Caki2 (cell line): ENCODE results near the gene TMC1. TPM values are rescaled to one million over a fixed set of nuclear protein-coding genes. Genes with fewer than 3 reads are reported as not detected.

Experiments
- DNase-seq: peaks from one replicate; pipeline ENCODE4 v3.0.0-alpha.2; 2015; ENCODE audit warnings: low read depth
- in situ Hi-C: cut with HindIII; loops from 2 replicates; pipeline ENCODE4 v1.10.0; 2016; ENCODE audit warnings: low sequenced_read_pairs, low pct_unique_long_range_greater_than_20kb, mixed read lengths
- total RNA-seq: library from RNA; depleted of rRNA; stranded (reverse); fragments of >200 nt; shearing (Covaris generic); gene quantifications from 2 replicates; pipeline ENCODE4 v1.2.3, GENCODE V29; 2014; ENCODE audit warnings: low replicate concordance

The TMC1 gene
- total RNA-seq, 1 experiment from 2014 or later = not detected

DNA sequence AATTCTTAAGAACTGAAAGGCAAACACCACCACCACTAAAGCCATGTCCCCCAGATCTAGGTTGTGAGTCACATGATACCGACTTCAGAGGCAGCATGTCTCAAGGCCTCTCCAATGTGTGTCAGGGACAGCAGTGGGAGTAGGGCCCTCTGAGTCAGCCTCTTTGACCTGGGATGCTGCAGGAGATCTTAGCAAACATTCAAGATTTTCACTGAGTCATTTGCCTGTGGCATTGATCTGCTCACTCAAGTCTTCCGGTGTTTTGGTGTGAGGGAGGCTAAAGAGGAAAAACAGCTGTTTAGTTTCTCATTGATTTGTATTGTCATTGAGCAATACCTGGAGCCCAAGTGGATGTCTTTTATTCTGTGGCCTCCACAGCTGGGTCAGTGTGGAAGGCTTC lies 36.1 kb downstream of the TMC1 start:
- DNase-seq = peak; percentile 73
- in situ Hi-C loops = no loop called here

DNA sequence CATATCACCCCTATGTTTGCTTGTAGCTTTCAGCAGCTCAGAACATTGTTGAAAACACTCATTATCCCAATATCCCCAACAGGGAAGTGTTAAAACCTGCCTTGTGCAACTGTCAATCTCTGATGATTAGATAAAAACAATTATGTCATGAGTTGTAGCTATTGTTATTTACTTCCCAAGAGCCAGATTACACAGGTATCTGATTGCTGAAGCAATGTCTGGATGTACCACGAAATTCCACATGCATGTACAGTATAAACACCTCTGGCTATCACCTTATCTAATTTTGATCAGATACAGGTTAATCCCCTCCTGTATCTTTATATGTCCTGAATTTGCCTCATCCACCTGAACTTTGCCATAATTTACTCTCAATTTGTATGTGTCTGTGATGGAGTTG lies 38.7 kb downstream of the TMC1 start:
- in situ Hi-C loops = no loop called here
- DNase-seq = no peak

DNA sequence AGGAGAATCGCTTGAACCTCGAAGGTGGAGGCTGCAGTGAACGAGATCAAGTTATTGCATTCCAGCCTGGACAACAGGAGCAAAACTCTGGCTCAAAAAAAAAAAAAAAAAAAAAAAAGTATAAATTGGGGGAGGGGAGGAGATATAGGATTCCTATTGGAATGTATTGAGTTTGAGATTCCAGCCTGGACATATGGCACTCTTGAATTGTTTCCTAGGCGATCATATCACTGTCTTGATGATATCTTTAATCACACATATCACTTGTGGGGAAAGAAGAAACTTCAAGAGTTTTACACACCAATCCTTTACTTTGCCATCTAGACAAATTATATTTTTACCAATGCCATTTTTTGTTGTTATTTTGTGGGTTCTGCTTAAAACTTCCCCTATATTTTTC lies 42.4 kb downstream of the TMC1 start:
- in situ Hi-C loops = no loop called here

DNA sequence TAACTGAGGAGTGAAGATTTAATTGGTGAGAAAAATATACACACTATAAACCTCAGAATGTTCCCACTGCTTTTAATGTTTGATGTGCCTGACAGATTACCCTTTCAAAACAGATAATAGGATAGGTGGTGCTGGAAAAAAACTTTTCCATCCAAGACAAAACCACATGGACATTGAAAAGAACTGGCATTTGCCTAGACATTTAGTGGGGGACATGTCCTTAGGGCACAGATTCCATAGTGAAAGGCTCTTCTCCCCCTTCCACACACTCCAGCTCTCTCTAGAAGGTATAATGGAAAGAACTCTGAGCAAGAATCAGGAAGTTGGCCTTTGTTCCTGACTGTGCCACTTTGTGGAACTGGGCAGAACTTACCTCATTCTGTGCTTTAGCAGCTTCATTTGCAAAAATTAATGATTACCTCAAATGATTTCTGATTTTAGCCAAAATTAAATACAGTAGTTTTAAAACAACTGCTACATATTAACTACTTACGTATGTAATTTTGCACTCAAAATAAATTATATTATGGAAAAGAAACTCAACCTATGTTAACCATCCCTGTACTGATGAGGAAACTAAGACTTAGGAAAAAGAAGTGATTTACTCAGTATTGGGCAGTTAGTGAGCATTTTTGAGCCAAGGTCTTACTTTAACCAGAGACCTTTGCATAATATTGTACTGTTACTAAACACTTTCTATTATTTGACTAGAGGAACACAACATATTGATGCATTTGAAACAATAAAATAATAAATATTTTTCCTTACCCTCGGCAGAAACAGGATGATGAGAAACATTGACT lies 43.3 kb downstream of the TMC1 start:
- in situ Hi-C loops = no loop called here
- DNase-seq = no peak

More for the DNA sequence above, 42.4 kb downstream of the TMC1 start:
- DNase-seq = no peak

DNA sequence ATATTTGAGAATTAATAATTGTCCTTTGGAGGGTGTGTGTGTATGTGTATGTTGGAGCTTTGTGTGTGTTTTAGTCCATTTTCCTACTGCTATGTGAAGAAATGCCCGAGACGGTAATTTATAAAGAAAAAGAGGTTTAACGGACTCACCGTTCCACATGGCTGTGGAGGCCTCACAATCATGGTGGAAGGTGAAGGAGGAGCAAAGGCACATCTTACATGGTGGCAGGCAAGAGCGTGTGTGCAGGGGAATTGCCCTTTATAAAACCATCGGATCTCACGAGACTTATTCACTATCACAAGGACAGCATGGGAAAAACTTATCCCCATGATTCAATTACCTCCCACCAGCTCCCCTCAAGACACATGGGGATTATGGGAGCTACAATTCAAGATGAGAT lies 44.1 kb downstream of the TMC1 start:
- in situ Hi-C loops = no loop called here
- no peak for DNase-seq

DNA sequence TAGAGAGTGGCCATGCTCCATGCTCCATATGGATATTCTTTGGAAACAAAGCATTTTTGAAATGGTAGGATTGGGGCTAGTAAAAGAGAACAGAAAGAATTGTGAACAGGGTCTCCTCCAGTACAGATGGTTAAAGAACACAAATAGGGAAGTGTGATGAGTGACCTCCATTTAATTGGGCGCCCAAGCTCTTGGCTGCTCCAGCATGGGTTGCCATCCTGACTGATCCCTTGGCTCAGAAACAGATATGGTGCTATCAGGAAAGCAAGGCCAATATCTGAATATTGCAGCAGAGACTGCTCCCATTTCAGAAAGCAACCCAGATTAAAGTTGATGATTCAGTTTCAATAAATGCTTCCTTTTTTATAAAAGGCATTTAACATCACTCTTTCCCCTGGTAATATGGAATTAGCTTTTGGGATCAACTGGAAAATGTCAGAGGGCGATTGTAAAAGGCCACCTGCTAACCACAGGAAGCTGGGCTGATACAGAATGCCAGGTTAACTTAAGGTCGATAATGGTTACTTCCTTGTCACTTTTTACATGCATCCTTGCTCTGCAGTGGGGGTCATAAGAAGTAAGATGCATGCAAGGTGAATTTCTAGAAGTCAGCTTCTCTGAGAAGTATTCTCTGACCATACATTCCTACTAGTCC lies 52.9 kb downstream of the TMC1 start:
- no peak for DNase-seq
- in situ Hi-C loops = no loop called here

DNA sequence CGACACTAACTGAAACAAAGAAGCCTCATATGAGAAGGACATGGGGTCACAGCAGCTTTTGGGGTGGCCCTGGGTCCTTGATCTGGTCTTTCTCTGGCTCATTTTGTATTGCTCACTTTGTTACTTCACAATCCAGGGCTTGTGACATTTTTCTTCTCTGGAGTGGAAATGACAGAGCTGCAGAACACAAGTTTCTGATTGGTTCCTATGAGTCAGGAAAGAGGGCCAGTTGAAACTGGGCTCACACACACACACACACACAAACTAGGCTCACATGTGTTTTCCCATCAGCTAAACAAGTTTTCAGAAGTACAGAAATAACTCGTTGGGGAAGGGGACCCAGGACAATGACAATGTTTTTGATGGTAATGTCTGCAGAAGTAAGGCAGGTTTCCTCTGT lies 54.3 kb downstream of the TMC1 start:
- no peak for DNase-seq
- in situ Hi-C loops = loop anchor here (25.0 kb wide), 1 partner anchor 538 kb away; no protein-coding TSS in a partner anchor

DNA sequence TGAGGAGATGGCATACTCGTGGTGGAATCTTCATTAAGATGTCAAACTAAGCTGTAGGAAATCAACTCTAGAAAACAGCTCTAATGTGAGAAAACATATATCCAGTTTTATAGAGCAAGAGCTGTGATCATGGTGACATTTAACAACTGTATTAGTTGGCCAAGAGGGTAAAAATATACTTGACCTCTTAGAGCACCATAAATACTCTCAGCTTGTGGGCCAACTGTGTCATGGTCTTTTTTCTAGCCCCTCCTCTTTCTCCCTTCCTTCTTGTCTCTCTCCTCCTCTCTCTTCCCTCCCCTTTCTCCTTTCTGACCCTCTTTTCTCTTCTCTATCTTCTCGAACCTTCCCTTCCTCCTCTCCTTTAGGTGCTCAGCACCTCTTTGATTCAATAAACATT lies 54.7 kb downstream of the TMC1 start:
- in situ Hi-C loops = loop anchor here (25.0 kb wide), 1 partner anchor 539 kb away; no protein-coding TSS in a partner anchor

DNA sequence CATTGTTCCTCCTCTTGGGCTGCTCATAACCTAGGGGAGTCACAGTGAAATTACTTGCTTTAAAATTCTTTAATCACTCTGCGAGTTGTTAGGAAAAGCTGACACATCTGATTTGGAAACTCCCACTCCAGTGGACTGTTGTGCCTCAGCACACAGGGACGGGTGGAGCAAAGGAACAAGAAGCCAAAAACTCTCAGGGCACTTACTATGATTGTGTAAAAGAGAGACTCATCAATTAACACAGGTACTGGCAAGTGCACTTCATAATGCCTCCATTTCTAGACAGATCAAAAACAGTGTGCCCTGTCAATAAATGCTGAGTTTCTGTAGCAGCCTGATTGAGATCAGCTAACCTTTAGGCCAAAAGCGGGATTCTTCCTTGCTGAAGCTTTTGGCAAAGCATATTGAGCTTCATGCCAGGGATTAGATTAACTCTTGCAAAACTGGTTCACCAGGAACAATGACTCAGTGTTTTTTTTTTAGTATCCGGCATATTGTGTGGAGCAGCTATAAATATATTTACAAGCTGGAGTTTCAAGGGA lies 55.9 kb downstream of the TMC1 start:
- in situ Hi-C loops = loop anchor here (25.0 kb wide), 1 partner anchor 540 kb away; no protein-coding TSS in a partner anchor
- no peak for DNase-seq

More for the DNA sequence above, 54.7 kb downstream of the TMC1 start:
- no peak for DNase-seq

DNA sequence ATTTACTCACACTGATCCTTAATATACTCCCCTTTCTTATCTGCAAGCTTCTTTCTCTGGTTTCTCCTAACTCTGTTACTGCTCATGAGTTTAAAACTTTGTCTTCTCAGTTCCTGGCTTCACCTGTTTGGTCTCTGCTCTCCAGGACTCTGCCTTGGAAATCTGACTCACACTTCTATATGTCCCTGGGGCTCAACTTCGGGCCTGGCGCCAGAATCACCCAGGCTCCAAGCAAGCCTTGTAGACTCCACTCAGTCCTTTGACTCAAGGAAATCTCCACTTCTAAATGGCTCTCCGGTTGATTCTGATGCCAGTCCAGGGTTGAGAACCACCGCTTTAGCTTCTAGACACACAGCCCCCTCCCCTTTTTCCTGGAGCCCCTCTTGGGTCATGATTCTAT lies 57.8 kb downstream of the TMC1 start:
- DNase-seq = no peak

DNA sequence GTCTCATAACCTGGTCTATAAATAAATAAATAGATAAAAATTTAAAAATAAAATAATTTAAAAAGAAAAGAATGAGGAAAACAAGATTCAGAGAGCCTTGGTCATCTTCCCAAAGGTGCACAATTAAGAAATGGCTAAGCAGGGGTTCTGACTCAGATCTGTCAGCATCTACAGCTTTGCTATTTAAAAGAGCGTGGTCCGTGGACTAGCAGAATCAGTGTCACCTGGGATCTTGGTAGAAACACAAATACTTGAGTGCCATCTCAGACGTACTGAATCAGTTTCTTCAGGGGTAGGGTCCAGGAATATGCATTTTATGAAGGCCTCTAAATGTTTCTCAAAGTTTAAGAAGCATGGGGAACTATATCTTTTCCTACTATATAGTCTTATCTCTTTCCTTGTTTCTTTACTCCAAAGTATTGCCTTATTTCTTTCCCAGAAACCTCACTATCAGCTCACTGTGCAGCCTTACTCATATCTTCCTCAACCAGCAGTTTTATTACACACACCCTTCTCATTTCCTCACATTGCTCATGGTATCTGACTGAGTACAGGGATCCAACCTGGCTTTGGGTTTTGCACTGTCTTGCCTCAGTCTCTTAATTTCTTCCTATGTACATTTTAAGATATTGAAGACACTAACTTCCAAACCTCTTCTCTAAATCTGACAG lies 58.6 kb downstream of the TMC1 start:
- in situ Hi-C loops = loop anchor here (25.0 kb wide), 1 partner anchor 543 kb away; no protein-coding TSS in a partner anchor
- DNase-seq = no peak

More for the DNA sequence above, 57.8 kb downstream of the TMC1 start:
- in situ Hi-C loops = loop anchor here (25.0 kb wide), 1 partner anchor 542 kb away; no protein-coding TSS in a partner anchor

DNA sequence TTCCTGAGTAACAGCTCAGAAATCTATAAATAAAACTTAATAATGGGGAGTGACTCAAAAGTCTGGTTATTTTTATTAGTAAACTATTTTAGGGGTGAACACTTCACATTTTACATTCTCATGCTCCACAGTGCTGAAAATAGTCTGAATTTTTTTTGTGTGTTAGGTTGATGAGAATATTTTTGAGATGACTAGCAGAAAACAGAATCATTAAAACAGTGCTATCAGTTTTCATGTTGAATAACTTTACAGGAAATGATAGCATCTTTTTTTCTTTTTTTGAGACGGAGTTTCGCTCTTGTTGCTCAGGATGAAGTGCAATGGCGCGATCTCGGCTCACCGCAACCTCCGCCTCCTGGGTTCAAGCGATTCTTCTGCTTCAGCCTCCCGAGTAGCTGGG lies 60.3 kb downstream of the TMC1 start:
- no peak for DNase-seq
- in situ Hi-C loops = loop anchor here (25.0 kb wide), 1 partner anchor 544 kb away; no protein-coding TSS in a partner anchor

DNA sequence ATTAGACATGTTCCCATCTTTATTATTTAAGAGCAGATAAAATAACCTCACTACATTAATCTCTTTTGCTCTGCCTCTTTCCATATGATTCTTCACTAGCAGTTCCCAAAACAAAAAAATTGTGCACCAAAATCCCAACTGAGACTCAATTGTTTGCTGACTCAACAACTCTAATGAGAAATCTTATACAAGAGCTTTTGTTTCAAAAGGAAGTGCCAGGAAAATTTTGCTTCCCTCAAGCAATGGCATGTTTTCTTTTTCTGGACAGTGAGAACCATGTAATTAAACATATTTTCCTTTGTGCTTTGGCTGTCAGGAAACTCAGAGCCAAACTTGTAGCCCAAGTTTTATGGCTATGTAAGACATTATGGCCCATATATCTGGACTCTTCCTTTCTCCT lies 62.0 kb downstream of the TMC1 start:
- DNase-seq = no peak
- in situ Hi-C loops = loop anchor here (25.0 kb wide), 1 partner anchor 546 kb away; no protein-coding TSS in a partner anchor

DNA sequence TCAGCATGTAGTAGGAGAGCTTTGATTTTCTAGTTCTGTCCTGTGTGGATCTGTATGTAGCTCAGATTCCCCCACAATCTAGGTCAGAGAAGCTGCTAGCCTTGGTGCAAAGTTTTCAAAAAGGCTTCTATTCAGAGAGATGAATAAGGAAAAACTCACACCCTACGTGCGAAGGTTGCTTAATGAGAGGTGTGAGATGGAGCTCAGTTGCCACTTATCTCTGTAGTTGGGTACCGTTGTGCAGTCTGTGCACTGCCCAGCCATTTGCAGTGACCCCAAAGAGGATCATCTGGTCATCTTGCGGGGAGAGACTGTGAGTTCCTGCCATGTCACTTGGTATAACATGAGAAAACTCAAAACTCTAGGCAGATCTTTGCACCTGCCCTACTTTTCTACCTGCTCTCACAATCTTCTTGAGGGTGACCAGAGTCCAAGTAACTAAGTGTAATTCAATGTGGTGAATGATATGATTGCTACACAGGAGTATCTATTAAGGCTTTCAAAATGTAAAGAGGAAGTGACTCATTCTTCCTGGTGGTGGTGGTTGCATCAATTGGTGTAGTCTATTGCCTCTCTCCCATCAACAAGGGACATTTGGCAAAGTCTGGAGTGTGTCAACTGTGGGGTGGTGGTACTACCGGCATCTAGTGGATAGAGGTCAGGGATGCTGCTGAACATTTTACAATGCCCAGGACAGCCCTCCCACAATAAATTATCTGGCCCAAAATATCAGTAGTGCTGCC lies 65.2 kb downstream of the TMC1 start:
- no peak for DNase-seq
- in situ Hi-C loops = loop anchor here (25.0 kb wide), 1 partner anchor 549 kb away; no protein-coding TSS in a partner anchor

DNA sequence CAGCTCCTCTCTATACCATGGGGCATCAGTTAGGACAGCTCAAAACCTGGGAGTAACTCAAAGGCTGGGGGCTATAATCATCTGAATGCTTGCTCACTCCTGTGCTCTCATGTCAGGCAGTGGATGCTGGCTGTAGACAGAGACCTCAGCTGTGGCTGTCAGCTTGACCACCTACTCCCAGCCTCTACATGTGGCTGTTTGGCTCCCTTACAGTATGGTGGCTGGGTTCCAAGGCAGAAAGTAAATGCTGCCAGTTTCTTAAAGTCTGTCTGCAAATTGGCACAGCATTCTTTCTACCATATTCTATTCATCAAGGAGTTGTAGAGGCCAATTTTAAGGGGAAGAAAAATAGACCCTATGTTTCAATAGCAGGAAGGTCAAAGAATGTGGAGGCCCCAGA lies 66.9 kb downstream of the TMC1 start:
- no peak for DNase-seq
- in situ Hi-C loops = loop anchor here (25.0 kb wide), 1 partner anchor 551 kb away; no protein-coding TSS in a partner anchor

DNA sequence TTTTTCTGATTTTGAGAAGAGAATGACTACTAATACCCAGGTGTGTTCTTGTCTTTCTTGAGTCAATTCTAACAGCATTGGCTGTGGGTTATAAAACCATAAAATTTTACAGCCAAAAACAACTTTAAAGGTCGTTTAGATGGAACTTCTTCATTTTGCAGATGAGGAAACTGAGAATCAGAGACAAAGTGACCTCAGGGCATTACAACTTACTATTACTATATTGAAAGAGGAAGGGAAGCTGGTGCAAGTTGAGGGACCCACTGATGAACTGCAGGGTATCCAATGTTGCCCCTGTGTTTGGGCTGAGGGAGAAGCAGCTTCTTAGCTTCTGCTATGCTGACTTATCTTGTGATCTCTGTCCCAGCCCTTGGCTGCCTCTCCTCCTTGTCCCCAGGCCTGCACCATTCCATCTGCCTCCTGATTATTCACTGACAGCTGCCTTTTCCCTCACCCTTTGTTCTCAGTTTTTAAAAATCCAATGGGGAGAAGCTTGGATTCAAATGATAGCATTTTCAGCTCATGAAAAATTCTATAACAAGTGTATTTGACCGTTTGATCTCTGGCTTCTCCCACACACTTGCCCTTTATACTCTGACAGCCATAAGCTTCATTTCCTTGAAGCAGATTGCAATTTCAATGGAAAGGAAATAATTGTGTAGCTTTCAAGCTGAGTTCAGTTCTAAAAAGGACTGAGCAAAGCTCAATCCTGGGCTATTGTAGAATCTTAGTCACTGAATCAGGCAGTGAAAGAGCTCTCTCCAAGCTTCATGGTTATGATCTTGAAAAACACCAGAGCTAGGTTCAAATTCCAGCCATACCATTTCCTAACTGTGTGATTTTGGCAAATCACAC lies 68.5 kb downstream of the TMC1 start:
- in situ Hi-C loops = loop anchor here (25.0 kb wide), 1 partner anchor 553 kb away; no protein-coding TSS in a partner anchor
- no peak for DNase-seq

DNA sequence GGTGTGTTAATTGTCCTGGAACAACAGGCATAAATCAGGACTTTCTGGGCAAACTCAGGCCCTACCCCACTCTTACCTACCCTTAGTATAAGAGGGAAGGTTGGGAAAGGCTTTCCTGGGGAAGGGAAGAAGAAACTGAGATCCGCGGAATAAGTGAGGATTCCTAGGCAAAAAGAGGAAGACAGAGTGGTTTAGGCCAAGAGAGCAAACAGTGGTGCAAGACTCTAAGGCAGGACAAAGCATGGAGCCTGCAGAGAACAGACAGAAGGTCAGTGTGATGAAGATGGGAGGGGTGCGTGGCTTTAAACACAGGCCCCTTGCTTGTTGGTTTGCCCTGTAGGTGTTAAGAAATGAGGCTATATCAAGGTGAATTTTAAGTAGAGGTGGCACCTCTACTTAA lies 69.4 kb downstream of the TMC1 start:
- no peak for DNase-seq
- in situ Hi-C loops = loop anchor here (25.0 kb wide), 1 partner anchor 554 kb away; no protein-coding TSS in a partner anchor
